Testis (tissue), 3 donors: ENCODE measurements around the gene TSR1. TPM values are rescaled to one million over a fixed set of nuclear protein-coding genes. Genes with fewer than 3 reads are reported as not detected.

ENCODE experiments used
- DNase-seq: peaks from one replicate; pipeline ENCODE4 v3.0.0-alpha.2; 2019
- H3K27ac ChIP-seq, 2 donors: fragments of 200-600 bp; sonication (generic); one replicate each; pipeline ENCODE4 v1.5.1; 2019
- H3K27me3 ChIP-seq: fragments of 200-600 bp; sonication (generic); one replicate; pipeline ENCODE4 v1.5.1; 2019
- H3K36me3 ChIP-seq: fragments of 200-600 bp; sonication (generic); one replicate; pipeline ENCODE4 v1.5.1; 2017; ENCODE audit warnings: low read depth; ENCODE audit errors: missing control alignments
- H3K4me1 ChIP-seq: fragments of 200-600 bp; sonication (generic); one replicate; pipeline ENCODE4 v1.5.1; 2019
- H3K4me3 ChIP-seq, 2 donors: fragments of 200-600 bp; sonication (generic); one replicate each; pipeline ENCODE4 v1.5.1; 2017 to 2019
- H3K9me3 ChIP-seq: fragments of 200-600 bp; sonication (generic); one replicate; pipeline ENCODE4 v1.5.1; 2017
- CTCF ChIP-seq, 3 experiments: fragments of 450-650 bp in 2 of 3; fragments of 200-600 bp in 1 of 3; sonication (generic) in 1 of 3; IDR thresholded peaks; one replicate each; pipeline ENCODE4 v1.5.1; 2016 to 2019; ENCODE audit warnings: antibody characterized with exemption in 3 of 3, mild to moderate bottlenecking in 2 of 3, moderate library complexity in 1 of 3
- POLR2A ChIP-seq: fragments of 450-650 bp; IDR thresholded peaks from one replicate; pipeline ENCODE4 v1.6.1; 2017; ENCODE audit warnings: antibody characterized with exemption, mild to moderate bottlenecking, moderate library complexity
- whole genome bisulfite sequencing, 2 donors: methylation state at CpG; one replicate each; pipeline ENCODE4 v1.1.5; 2018; 5-methylcytosine and 5-hydroxymethylcytosine counted together
- intact Hi-C: fragments of 100-400 bp; cut with DNase I; formaldehyde crosslinking; loops from one replicate; pipeline ENCODE4 v1.15.1; 2023; ENCODE audit warnings: low total_unique reads
- polyA plus RNA-seq: library from polyadenylated mRNA; stranded (reverse); fragments of 350-450 nt; fragmentation: Illumina TruSeq; extraction: RNeasy Lipid Tissue Mini Kit (QIAGEN cat#74804); gene quantifications from one replicate; pipeline ENCODE4 v1.2.3, GENCODE V29; 2014; ENCODE audit warnings: low read depth, low replicate concordance; ENCODE audit not compliant: insufficient read depth
- total RNA-seq, 2 donors: library from RNA; depleted of rRNA; stranded (reverse); fragments of >200 nt; gene quantifications; one replicate each; pipeline ENCODE4 v1.2.3, GENCODE V29; 2016

TSR1 gene
- total and polyA plus RNA-seq, 3 donors from 2014 or later, result 39.2 to 56.2 (median 48.9) TPM

- intact Hi-C loops, result no loop called here
- DNase-seq, result no peak
- H3K4me1 ChIP-seq, result peaks cover 7% of the 10 kb centered on the region
- no peak overlapping the region for H3K27ac ChIP-seq
- H3K36me3 ChIP-seq, result no peaks in the 10 kb centered on the region
- H3K27me3 ChIP-seq, result no peaks in the 10 kb centered on the region
- TF ChIP-seq POLR2A (no peak), CTCF (IDR thresholded peaks at IDR 0.05) (no peak)
- 76 to 81% methylated on average over 5 of the region's 5 CpGs for WGBS, 2 donors
- H3K4me3 ChIP-seq, result no peak overlapping the region
- H3K9me3 ChIP-seq, result no peaks in the 10 kb centered on the region
These were observed 7.2 kb upstream of the TSR1 start for GRCh38 chr17:2343421-2343820.

GRCh38 chr17:2338315-2338657 lies 2.0 kb upstream of the TSR1 start:
- Histone ChIP-seq H3K27ac (peak overlapping the region; percentile 63 to 79), H3K9me3 (no peaks in the 10 kb centered on the region), H3K36me3 (no peaks in the 10 kb centered on the region), H3K4me1 (peaks cover 11% of the 10 kb centered on the region), H3K4me3 (peak overlapping the region; percentile 83 to 85), H3K27me3 (no peaks in the 10 kb centered on the region)
- intact Hi-C loops, result no loop called here
- peak; percentile 28 for DNase-seq
- 11 to 16% methylated on average over 3 to 5 of the region's 5 CpGs for WGBS, 2 donors
- no peak for TF ChIP-seq CTCF (IDR thresholded peaks at IDR 0.05)
- TF ChIP-seq POLR2A, result no peak

- 0 to 1% methylated on average over 23 to 70 of the region's 92 CpGs for WGBS, 2 donors
- no peak for TF ChIP-seq CTCF (IDR thresholded peaks at IDR 0.05)
- TF ChIP-seq POLR2A, result no peak
- no peaks in the 10 kb centered on the region for H3K36me3 ChIP-seq
- H3K9me3 ChIP-seq, result no peaks in the 10 kb centered on the region
- H3K27ac ChIP-seq, result peak overlapping the region; percentile 63 to 79
- H3K4me3 ChIP-seq, result peak overlapping the region; percentile 83 to 85
- H3K4me1 ChIP-seq, result peaks cover 11% of the 10 kb centered on the region
- intact Hi-C loops, result no loop called here
- no peaks in the 10 kb centered on the region for H3K27me3 ChIP-seq
- peak; percentile 63 for DNase-seq
These were observed 1.5 kb upstream of the TSR1 start for GRCh38 chr17:2337544-2338314.

- Histone ChIP-seq H3K36me3 (no peaks in the 10 kb centered on the region), H3K4me3 (peak within 1 kb of the TSS; percentile 83 to 85), H3K27me3 (no peaks in the 10 kb centered on the region), H3K27ac (peak within 1 kb of the TSS; percentile 79 to 84), H3K9me3 (no peaks in the 10 kb centered on the region), H3K4me1 (peaks cover 11% of the 10 kb centered on the region)
- intact Hi-C loops, result no loop called here
- 0 to 1% methylated on average over 16 to 47 of the region's 77 CpGs for WGBS, 2 donors
- TF ChIP-seq POLR2A, result no peak
- TF ChIP-seq CTCF (IDR thresholded peaks at IDR 0.05), result no peak
- DNase-seq, result peak; percentile 55
These were observed 741 bp upstream of the TSR1 start, which contains the start of gene SGSM2 for GRCh38 chr17:2336852-2337543. TSS of gene SGSM2 (plus strand) at chr17:2337501. CDS start at chr17:2337689, 188 bp downstream.
